MCF 10A (cell line): Measurements from ENCODE around the gene OR10A2. TPM values are rescaled to one million over a fixed set of nuclear protein-coding genes. Genes with fewer than 3 reads are reported as not detected.

Experiments used
- Bru-seq: library from RNA; stranded (reverse); fragments of 400-500 nt; gene quantifications from one replicate; lab custom pipeline; 2021; lab: Mats Ljungman, UMichigan
- BruChase-seq, 2 experiments: library from RNA; stranded (reverse); fragments of 400-500 nt; gene quantifications; one replicate each; lab custom pipeline; 2021; lab: Mats Ljungman, UMichigan
- BruUV-seq: library from RNA; stranded (reverse); fragments of 400-500 nt; replicated peaks from 2 replicates; lab custom pipeline; 2021; lab: Mats Ljungman, UMichigan
- CTCF ChIA-PET: fragments of 300-600 bp; sonication (Branson Sonifier 250); formaldehyde crosslinking; extraction: SDS; loops from one replicate; lab custom pipeline; 2021; ENCODE audit warnings: antibody characterized with exemption, inconsistent platforms; lab: Yijun Ruan, JAX
- POLR2A ChIA-PET: fragments of 300-600, 350-650 bp; sonication (Branson Sonifier 250); formaldehyde crosslinking; extraction: SDS; loops from one replicate; lab custom pipeline; 2020; ENCODE audit warnings: antibody characterized with exemption, inconsistent platforms; lab: Yijun Ruan, JAX
- DNase-seq: peaks from one replicate; pipeline ENCODE4 v3.0.0-alpha.2; 2018; ENCODE audit not compliant: unreplicated experiment
- H3K27ac Mint-ChIP-seq: one replicate; pipeline ENCODE4 v1.8.0; 2022; ENCODE audit warnings: mild to moderate bottlenecking, low read depth, mixed read lengths; ENCODE audit not compliant: unreplicated experiment
- H3K27me3 Mint-ChIP-seq: one replicate; pipeline ENCODE4 v1.8.0; 2022; ENCODE audit warnings: mixed read lengths; ENCODE audit not compliant: insufficient read depth, unreplicated experiment
- H3K36me3 Mint-ChIP-seq: one replicate; pipeline ENCODE4 v1.8.0; 2022; ENCODE audit warnings: mild to moderate bottlenecking, moderate library complexity, mixed read lengths; ENCODE audit not compliant: insufficient read depth, unreplicated experiment
- H3K4me1 Mint-ChIP-seq: one replicate; pipeline ENCODE4 v1.8.0; 2022; ENCODE audit warnings: mixed read lengths; ENCODE audit not compliant: insufficient read depth, unreplicated experiment
- H3K4me3 Mint-ChIP-seq: one replicate; pipeline ENCODE4 v1.8.0; 2022; ENCODE audit warnings: mild to moderate bottlenecking, moderate library complexity, mixed read lengths; ENCODE audit not compliant: unreplicated experiment
- H3K9me3 Mint-ChIP-seq: one replicate; pipeline ENCODE4 v1.8.0; 2022; ENCODE audit warnings: mixed read lengths; ENCODE audit not compliant: unreplicated experiment
- CTCF ChIP-seq: fragments of 200-600 bp; IDR thresholded peaks from one replicate; pipeline ENCODE4 v1.8.0; 2022; ENCODE audit warnings: antibody characterized with exemption, mild to moderate bottlenecking; ENCODE audit not compliant: unreplicated experiment
- intact Hi-C: fragments of 100-400 bp; cut with micrococcal nuclease; formaldehyde crosslinking; loops from 2 replicates; pipeline ENCODE4 v1.14.1; 2022
- long read RNA-seq: library from polyadenylated mRNA; stranded (forward); transcript quantifications from one replicate; pipeline ENCODE4 v2.0.0, GENCODE V29; 2022
- total RNA-seq: library from RNA; stranded (reverse); gene quantifications from 2 replicates; pipeline ENCODE4 v1.2.3, GENCODE V29; 2022

The OR10A2 gene
- total RNA-seq: not detected in 2 replicates
- Bru-seq, nascent RNA: not detected
- not detected for BruChase-seq, experiment 1, labeled RNA remaining after a 6-hour chase
- BruChase-seq, experiment 2, labeled RNA remaining after a 2-hour chase: not detected
- long read RNA-seq, partial matches to known transcripts: 0 of 1 reads
- long read RNA-seq, other reads (novel, unspliced or antisense): 1 of 1 reads

- intact Hi-C loops: no loop called here
- H3K9me3 Mint-ChIP-seq: no peaks in the 10 kb centered on the region
- H3K27ac Mint-ChIP-seq: no peak within 1 kb of the TSS
- no peaks in the 10 kb centered on the region for H3K36me3 Mint-ChIP-seq
- H3K4me1 Mint-ChIP-seq: peaks cover 5% of the 10 kb centered on the region
- ChIA-PET POLR2A (no interaction called here), CTCF (interaction anchor here (0.6 to 4.5 kb wide), 5 partner anchors 27 to 644 kb away, joined by 3 to 22 read pairs (median 4); no protein-coding TSS in a partner anchor)
- no peaks in the 10 kb centered on the region for H3K27me3 Mint-ChIP-seq
- DNase-seq: peak; percentile 30
- H3K4me3 Mint-ChIP-seq: no peak within 1 kb of the TSS
- no peak for TF ChIP-seq CTCF
- BruUV-seq: no TSS peak
These were observed at the start of gene OR10A2 for GRCh38 chr11:6862961-6863360. TSS of gene OR10A2 (plus strand) at chr11:6863057. CDS start at chr11:6869755, 6,698 bp downstream.

- ChIA-PET POLR2A (no interaction called here), CTCF (interaction anchor here (0.6 to 4.4 kb wide), 6 partner anchors 10 to 1287 kb away, joined by 3 to 45 read pairs (median 10); partner anchors contain the start of gene ZNF215)
- BruUV-seq: no TSS peak
- no peak overlapping the region for H3K27ac Mint-ChIP-seq
- no peak for DNase-seq
- no peak overlapping the region for H3K4me3 Mint-ChIP-seq
- TF ChIP-seq CTCF: no peak
- H3K9me3 Mint-ChIP-seq: no peaks in the 10 kb centered on the region
- intact Hi-C loops: no loop called here
- H3K27me3 Mint-ChIP-seq: peaks cover 21% of the 10 kb centered on the region
- H3K4me1 Mint-ChIP-seq: no peaks in the 10 kb centered on the region
- no peaks in the 10 kb centered on the region for H3K36me3 Mint-ChIP-seq
These were observed 49.2 kb upstream of the OR10A2 start for GRCh38 chr11:6813656-6814055.

GRCh38 chr11:6817694-6818093 is 45.2 kb upstream of the OR10A2 start:
- no TSS peak for BruUV-seq
- no peaks in the 10 kb centered on the region for H3K9me3 Mint-ChIP-seq
- H3K27ac Mint-ChIP-seq: no peak overlapping the region
- ChIA-PET CTCF (interaction anchor here (0.6 to 1.0 kb wide), 3 partner anchors 112 to 285 kb away, joined by 3 to 4 read pairs (median 3); no protein-coding TSS in a partner anchor), POLR2A (no interaction called here)
- H3K36me3 Mint-ChIP-seq: no peaks in the 10 kb centered on the region
- peaks cover 11% of the 10 kb centered on the region for H3K27me3 Mint-ChIP-seq
- H3K4me1 Mint-ChIP-seq: no peaks in the 10 kb centered on the region
- TF ChIP-seq CTCF: no peak
- no peak overlapping the region for H3K4me3 Mint-ChIP-seq
- intact Hi-C loops: no loop called here
- DNase-seq: peak; percentile 23

- DNase-seq: no peak
- H3K9me3 Mint-ChIP-seq: no peaks in the 10 kb centered on the region
- intact Hi-C loops: no loop called here
- peaks cover 2% of the 10 kb centered on the region for H3K27me3 Mint-ChIP-seq
- H3K4me1 Mint-ChIP-seq: no peaks in the 10 kb centered on the region
- BruUV-seq: no TSS peak
- CTCF ChIA-PET: interaction anchor here (0.5 to 1.4 kb wide), 7 partner anchors 8 to 836 kb away, joined by 3 to 7 read pairs (median 5); no protein-coding TSS in a partner anchor
- H3K27ac Mint-ChIP-seq: no peak overlapping the region
- H3K4me3 Mint-ChIP-seq: no peak overlapping the region
- TF ChIP-seq CTCF: no peak
- POLR2A ChIA-PET: no interaction called here
- H3K36me3 Mint-ChIP-seq: no peaks in the 10 kb centered on the region
These were observed 43.9 kb upstream of the OR10A2 start for GRCh38 chr11:6818967-6819366.
